Measurements from ENCODE around the gene FBXL19. TPM values are rescaled to one million over a fixed set of nuclear protein-coding genes. Genes with fewer than 3 reads are reported as not detected.

The FBXL19 gene
- total and polyA plus RNA-seq, 2 of the 8 experiments (the other 6 are each of a cell fraction or from before 2014, with no cell fraction given), result 47.2 to 72.2 TPM

GRCh38 chr16:30896889-30897733 lies 26.3 kb upstream of the FBXL19 start (continued):
- TF ChIP-seq, protein P1, sequence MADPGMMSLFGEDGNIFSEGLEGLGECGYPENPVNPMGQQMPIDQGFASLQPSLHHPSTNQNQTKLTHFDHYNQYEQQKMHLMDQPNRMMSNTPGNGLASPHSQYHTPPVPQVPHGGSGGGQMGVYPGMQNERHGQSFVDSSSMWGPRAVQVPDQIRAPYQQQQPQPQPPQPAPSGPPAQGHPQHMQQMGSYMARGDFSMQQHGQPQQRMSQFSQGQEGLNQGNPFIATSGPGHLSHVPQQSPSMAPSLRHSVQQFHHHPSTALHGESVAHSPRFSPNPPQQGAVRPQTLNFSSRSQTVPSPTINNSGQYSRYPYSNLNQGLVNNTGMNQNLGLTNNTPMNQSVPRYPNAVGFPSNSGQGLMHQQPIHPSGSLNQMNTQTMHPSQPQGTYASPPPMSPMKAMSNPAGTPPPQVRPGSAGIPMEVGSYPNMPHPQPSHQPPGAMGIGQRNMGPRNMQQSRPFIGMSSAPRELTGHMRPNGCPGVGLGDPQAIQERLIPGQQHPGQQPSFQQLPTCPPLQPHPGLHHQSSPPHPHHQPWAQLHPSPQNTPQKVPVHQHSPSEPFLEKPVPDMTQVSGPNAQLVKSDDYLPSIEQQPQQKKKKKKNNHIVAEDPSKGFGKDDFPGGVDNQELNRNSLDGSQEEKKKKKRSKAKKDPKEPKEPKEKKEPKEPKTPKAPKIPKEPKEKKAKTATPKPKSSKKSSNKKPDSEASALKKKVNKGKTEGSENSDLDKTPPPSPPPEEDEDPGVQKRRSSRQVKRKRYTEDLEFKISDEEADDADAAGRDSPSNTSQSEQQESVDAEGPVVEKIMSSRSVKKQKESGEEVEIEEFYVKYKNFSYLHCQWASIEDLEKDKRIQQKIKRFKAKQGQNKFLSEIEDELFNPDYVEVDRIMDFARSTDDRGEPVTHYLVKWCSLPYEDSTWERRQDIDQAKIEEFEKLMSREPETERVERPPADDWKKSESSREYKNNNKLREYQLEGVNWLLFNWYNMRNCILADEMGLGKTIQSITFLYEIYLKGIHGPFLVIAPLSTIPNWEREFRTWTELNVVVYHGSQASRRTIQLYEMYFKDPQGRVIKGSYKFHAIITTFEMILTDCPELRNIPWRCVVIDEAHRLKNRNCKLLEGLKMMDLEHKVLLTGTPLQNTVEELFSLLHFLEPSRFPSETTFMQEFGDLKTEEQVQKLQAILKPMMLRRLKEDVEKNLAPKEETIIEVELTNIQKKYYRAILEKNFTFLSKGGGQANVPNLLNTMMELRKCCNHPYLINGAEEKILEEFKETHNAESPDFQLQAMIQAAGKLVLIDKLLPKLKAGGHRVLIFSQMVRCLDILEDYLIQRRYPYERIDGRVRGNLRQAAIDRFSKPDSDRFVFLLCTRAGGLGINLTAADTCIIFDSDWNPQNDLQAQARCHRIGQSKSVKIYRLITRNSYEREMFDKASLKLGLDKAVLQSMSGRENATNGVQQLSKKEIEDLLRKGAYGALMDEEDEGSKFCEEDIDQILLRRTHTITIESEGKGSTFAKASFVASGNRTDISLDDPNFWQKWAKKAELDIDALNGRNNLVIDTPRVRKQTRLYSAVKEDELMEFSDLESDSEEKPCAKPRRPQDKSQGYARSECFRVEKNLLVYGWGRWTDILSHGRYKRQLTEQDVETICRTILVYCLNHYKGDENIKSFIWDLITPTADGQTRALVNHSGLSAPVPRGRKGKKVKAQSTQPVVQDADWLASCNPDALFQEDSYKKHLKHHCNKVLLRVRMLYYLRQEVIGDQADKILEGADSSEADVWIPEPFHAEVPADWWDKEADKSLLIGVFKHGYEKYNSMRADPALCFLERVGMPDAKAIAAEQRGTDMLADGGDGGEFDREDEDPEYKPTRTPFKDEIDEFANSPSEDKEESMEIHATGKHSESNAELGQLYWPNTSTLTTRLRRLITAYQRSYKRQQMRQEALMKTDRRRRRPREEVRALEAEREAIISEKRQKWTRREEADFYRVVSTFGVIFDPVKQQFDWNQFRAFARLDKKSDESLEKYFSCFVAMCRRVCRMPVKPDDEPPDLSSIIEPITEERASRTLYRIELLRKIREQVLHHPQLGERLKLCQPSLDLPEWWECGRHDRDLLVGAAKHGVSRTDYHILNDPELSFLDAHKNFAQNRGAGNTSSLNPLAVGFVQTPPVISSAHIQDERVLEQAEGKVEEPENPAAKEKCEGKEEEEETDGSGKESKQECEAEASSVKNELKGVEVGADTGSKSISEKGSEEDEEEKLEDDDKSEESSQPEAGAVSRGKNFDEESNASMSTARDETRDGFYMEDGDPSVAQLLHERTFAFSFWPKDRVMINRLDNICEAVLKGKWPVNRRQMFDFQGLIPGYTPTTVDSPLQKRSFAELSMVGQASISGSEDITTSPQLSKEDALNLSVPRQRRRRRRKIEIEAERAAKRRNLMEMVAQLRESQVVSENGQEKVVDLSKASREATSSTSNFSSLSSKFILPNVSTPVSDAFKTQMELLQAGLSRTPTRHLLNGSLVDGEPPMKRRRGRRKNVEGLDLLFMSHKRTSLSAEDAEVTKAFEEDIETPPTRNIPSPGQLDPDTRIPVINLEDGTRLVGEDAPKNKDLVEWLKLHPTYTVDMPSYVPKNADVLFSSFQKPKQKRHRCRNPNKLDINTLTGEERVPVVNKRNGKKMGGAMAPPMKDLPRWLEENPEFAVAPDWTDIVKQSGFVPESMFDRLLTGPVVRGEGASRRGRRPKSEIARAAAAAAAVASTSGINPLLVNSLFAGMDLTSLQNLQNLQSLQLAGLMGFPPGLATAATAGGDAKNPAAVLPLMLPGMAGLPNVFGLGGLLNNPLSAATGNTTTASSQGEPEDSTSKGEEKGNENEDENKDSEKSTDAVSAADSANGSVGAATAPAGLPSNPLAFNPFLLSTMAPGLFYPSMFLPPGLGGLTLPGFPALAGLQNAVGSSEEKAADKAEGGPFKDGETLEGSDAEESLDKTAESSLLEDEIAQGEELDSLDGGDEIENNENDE (IDR thresholded peaks at IDR 0.05; ENCODE audit: insufficient replicate concordance, low read length), result no peak
- no peak for TF ChIP-seq CTBP2 (IDR thresholded peaks at IDR 0.05; ENCODE audit: borderline replicate concordance, insufficient read depth, insufficient read length, low read length)
- no peak for TF ChIP-seq RXRA (IDR thresholded peaks at IDR 0.05; ENCODE audit: insufficient read depth, low read depth, low read length)
- no peak for TF ChIP-seq E2F6 (IDR thresholded peaks at IDR 0.05)
